AML-193 (cell line): ENCODE results near the gene GRP.
"Not testable (repeated sequence)": the region's sequence is repeated elsewhere in the genome, so short reads cannot be mapped to it uniquely, and the experiment has no call there.

Experiments
- DNase-seq, 2 experiments: peaks; one replicate each; lab custom pipeline; 2025; lab: John Stamatoyannopoulos, UW

Gene GRP

DNA sequence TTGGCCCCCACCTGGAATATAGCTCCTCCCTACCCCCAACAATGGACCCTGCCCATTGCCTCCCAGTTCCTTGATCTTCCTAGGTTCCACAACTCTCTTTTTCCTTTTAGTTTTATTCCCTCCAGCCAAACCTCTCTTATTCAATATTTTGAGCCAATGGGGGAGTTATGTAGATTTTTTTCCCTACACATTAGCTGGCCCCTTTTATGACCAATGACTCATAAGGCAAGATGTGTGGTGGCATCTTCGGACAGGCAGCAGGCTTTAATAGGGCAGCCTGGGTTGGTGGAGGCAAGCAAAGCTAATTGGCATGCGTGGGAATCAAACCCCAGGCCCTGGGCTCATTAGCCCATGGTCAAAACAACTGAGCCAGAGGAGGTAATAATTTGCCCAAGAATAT, 9.2 kb downstream of the GRP start:
- DNase-seq = no peak

DNA sequence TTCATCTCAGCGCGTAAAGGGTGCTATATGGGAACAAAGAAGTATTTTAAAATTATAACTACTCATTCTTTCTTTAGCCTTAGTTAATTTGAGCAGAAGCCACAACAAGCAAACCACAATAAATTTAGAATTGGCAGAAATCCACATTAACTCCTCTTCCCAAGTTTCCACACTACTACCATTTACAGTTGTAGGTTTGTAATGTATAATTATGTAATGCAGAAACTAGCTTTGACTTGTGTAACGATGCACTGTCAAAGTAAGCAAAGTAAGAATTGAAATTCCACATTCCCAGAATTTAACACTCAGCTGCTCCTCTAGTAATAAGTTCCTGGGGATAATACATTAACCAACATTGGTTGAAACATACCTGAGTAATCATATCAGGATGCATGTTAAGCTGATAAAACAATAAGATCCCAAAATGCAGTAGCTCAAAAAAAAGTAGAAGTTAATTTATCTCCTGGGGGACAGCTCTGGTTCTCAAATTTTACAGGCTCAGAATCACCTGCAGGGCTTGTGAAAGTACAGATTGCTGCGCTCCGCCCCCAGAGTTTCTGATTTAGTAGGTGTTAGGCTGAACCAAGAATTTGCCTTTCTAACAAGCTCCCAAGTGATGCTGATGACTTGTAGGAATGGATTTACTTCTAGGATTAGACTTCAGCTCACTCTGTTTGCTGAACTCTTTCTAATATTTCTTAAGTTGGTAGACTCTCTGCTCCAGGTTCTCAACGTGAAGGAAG, 9.9 kb downstream of the GRP start:
- DNase-seq = no peak

DNA sequence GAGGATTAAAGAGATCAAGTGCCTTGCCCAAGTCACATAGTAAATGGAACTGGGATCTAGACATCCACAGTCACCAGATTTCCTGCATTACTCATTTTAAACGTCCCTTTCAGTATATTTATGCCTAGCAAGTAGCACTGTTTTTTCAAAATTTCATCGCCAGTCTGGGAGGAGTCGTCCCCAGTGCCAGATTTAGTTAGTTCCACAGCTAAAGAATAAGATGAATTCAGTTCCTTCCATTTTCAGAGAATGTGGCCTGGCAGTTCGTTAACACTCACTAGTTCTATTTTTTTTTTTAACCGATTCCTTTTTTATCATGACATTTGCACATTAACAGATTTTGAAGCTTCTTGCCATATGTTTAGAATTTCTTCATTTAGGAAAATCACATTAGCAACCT, 11.2 kb downstream of the GRP start:
- DNase-seq = no peak

DNA sequence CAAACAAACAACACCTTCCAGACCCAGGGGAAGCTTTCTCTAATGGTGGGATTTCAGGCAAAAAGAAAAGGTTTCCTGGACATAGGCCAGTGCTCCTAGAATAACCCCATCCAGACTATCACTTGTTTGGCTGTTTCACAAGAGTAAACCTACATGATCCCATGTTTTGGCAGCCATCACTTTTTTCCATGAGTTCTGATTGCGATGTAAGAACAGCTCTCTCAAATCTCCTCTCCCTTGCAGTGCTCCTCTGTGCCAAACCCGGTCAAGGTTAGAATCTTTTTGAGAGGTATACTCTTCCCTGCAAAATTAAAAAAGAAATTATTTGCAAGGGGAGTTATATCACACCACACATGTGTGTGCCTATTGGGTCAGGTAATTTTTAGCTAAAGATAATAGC, 11.9 kb downstream of the GRP start:
- no peak for DNase-seq

DNA sequence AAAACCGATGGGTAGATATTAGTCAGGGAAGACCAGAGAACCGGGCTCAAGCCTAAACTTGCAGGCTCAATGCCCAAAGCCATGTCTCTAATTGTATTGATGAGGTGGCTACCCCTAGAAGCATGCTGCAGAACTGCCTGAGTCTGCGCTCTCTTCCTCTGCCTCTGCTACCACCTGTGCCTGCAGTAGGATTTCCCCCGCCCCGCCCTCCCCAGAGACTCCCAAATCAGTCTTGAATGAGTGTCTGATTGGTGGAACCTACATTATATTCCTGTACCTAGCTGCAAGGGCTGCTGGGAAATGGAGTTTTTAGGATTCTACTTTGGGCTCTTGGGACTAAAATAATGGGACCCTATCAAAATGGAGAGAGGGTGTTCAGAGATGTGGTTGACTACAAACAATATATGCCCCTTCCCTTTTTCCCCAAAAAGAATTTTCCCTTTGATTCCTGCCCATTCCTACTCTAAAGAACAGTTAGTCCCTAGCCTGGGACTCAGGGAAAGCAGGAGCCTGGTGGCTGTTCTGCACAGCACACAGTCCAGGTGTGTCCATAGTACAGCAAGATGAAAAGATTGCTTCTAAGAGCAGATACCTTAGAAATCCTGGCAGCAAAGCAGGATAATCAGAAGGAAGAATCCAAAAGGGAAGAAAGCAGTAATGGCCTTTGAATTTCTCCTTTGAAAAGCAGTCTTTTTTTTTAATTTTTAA, 12.5 kb downstream of the GRP start:
- no peak for DNase-seq

DNA sequence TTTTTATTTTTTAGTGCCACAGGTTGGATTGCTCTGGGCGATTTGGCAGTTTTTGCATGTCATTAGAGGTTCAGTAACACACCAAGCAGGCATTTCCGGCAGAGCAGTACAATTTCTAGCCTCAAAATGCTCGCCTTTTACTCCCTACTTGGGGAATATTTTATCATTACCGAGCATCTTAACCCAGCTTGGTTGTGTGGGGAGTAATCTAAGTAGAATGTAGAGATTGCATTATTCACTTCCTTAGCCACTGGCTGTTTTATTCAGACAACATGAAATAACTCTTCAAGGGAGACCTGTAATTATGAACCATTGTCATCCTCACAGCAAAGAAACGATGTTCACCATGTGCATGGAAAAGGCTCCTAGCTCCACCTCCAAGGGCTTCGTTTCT, 13.1 kb downstream of the GRP start:
- no peak for DNase-seq

DNA sequence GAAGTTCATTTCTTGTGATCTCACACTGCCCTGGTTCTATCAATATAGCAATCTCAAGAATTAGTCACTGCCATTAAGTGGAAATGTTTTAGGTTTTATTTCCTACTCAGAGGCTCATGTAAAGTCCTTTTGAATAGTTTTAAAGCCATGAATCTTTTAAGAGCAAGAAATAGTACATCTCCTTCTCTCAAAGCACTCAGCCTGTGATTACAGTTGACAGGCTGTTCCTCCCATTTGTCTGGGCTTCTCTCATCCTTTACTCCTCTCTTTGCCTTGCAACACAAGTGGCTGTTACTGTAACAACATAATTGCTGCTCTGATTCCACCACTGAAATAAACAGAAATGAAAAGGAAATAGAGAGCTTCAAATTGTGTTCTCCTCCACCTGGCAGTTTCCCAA, 18.4 kb downstream of the GRP start:
- DNase-seq = no peak

DNA sequence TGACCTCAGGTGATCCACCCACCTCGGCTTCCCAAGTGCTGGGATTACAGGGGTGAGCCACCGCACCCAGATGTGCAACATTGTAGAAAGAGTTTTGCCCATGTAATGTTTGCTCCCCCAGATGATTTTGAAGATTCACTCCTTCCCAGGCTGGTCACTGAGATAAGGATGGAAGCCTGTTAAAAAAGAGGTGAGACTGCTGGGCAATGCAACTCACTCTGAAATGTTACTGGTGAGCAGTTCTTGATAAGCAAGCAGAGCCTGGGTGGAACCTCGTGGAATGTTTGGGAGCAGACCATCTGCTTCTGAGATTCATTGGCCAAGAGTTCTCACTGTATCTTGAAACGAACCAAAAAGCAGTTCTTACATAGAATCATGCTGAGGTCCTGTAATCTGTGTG, 19.7 kb downstream of the GRP start:
- no peak for DNase-seq

DNA sequence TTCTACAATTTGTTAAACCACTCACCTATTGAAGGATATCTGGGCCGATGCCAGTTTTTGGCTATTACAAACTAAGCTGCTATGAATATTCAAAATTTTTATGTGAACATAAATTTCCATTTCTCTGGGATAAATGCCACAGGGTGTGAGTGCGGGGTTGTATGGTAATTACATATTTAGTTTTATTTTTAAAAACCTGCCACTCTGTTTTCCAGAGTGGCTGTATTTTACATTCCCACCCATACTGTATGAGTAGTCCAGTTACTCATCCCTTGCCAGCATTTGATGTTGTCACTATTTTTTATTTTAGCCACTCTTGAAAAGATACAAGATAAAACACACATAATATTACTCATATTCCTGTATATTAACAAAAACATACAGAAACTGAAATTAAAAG, 22.9 kb downstream of the GRP start:
- no peak for DNase-seq

DNA sequence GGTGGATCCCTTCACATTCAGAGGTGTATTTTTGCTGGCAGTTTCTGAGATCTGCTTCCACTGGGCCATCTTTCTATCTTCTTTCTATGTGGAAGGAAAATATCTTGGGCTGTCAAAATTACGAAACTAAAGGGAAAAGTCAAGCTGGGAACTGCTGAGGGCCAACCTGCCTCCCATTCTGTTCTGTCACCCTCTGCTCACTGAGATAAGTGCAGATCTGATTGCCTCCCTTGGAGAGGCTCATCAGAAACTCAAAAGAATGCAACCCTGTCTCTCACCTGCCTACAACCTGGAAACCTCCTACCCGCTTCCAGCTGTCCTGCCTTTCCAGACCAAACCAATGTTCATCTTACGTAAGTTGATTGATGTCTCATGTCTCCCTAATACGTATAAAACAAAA, 26.8 kb downstream of the GRP start:
- DNase-seq = no peak

DNA sequence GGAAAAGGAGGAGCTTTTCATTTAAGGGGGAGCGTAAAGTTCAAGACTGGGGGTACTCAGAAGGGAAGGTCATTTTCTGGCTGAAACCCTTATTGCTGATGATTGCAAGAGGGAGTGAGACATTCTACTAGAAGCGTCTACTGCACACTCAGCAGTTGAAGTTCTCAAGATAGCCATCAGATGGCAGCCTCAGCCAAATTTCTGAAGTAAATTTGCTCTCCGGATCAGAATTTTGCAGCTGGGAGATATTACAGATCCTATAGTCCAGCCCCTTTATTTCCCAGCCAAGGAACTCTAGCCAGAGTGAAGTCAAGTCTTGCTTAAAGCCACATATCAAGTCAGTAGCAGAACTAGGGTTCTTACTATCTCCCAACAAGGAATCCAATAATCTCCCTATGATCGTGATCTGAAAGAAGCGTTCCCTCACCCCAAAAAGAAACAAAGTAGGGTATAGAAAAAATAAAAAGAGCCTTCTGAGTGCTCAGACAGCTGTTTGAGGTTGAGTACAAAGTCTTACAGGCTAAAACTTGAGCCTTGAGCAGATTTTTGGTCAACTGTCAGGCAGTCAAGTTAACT, 29.3 kb downstream of the GRP start:
- DNase-seq = peak in 1 of 2 experiments; percentile 40

DNA sequence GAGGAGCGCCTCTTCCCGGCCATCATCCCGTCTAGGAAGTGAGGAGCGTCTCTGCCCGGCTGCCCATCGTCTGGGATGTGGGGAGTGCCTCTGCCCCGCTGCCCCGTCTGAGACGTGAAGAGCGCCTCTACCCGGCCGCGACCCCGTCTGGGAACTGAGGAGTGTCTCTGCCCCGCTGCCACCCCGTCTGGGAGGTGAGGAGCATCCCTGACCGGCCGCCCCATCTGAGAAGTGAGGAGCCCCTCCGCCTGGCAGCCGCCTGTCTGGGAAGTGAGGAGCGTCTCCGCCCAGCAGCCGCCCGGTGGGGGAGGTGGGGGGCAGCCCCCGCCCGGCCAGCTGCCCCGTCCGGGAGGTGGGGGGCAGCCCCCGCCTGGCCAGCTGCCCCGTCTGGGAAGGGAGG, 35.5 kb downstream of the GRP start:
- not testable (repeated sequence) for DNase-seq

DNA sequence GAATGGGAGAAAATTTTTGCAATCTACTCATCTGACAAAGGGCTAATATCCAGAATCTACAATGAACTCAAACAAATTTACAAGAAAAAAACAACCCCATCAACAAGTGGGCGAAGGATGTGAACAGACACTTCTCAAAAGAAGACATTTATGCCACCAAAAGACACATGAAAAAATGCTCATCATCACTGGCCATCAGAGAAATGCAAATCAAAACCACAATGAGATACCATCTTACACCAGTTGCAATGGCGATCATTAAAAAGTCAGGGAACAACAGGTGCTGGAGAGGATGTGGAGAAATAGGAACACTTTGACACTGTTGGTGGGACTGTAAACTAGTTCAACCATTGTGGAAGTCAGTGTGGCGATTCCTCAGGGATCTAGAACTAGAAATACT, 41.9 kb downstream of the GRP start:
- DNase-seq = not testable (repeated sequence)

DNA sequence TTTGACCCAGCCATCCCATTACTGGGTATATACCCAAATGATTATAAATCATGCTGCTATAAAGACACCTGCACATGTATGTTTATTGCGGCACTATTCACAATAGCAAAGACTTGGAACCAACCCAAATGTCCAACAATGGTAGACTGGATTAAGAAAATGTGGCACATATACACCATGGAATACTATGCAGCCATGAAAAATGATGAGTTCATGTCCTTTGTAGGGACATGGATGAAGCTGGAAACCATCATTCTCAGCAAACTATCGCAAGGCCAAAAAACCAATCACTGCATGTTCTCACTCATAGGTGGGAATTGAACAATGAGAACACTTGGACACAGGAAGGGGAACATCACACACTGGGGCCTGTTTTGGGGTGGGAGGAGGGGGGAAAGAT, 42.3 kb downstream of the GRP start:
- not testable (repeated sequence) for DNase-seq

DNA sequence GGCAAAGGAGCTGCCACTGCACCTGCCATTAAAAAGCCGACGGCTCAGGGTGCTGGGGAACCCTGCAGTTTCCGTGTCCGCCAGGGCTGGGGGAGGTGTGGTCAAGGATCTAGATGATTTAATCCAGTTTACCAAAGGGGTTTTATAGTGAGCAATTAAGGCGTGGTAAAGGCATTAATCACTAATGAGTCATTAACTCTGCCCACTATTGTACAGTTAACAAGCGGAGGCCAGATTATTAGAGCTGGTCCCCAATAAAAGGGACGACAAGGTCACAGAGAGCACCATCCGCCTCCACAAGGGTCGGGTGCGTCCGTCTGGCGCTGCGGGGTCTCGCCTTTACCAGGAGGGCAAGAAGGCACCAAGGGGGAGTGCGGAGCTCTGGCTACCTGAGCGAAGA, 43.7 kb downstream of the GRP start:
- no peak for DNase-seq

DNA sequence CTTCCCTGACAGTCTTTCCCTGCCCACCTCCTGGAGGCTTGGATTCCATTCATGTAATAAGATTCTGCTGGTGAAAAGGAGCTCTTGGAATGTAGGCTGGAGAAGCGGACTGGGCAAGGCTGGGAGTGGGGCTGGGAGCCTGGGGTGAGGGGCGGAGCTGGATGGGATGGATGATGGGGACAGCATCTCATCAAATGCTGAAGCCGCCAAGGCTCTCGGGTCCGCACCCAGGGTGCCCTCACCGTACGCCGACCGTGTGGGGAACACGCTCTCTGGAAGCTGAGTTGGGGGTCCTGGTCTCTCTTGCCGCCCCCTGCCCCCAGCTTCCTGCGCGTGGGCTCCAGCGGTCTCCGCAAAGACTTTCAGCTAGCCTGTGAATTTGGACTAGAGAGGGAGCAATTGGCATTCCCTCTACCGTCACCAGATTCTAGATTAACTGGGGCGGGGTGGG, 44.2 kb downstream of the GRP start:
- no peak for DNase-seq

DNA sequence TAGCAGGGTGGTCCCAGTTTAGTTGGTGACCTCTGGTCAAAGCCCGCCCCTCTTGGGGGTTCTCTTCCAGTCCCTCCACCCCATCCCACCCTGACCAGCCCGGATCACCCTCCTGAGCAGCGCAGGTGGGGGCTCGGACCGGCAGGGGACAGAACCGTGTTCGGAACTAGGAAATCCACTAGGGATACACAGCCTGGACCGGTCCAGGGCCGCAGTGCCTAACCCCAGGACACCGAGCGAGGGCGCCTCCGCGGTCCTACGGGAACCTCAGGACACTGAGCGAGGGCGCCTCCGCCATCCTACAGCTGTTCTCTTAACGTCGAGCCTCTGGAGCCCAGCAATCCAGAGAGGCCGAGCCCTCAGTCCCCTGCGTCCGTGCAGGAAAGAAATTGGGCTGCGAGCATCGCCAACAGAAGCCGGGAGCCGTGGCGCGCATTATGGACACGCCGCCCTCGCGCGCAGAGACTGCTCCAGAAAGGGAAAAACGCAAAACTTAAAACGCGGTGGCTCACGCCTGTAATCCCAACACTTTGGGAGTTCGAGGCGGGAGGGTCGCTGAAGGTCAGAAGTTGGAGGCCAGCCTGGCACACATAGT, 44.8 kb downstream of the GRP start:
- DNase-seq = no peak

DNA sequence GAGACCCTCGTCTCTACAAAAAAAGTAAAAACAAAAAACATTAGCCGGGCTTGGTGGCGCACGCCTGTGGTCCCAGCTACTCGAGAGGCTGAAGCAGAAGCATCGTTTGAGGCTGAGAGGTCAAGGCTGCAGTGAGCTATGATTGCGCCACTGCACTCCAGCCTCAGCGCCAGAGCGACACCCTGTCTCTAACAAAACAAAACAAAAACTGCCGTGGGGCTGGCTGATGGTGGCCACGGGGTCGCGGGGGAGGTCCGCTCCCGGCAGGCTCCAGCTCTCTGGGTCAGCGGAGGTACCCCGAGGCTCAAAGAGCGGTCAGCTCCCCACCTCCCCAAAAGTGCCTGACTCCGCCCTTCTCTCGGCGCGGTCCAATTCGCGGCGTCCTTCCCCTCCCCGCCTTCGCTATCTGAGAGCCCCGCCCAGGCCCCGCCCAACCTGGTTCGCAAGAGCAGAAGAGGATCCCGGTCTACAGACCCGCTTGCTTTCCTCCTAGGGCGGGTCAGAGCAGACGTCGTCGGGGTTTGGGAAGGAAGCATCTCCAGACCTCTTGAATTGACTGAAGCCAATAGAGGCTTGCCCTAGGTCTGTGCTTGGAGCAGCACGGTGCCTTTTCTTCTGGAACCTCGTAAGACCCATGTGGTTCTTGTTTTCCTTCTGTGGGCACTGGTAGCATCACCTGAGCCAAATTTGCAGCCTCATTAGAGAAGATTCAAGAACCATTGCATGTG, 45.5 kb downstream of the GRP start:
- no peak for DNase-seq

DNA sequence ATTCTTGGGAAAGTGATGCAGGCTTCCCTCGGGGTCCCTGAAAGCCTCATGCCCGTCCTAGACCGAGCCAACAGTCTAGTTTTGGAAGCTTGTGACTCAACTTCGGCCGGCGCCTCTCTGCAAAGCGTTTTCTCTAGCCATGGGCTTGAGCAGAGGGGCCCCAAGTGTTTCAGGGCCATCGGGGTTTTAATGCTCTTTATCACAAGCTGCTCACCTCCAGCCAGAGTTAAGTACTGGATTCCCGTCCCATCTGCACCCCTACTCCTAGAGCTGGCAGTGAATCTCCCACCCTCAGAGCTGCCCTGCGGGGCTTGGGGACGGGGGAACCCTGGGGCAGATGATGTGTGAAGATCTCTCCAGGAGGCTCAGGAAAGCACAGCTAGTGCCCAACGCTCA, 46.0 kb downstream of the GRP start:
- DNase-seq = no peak

DNA sequence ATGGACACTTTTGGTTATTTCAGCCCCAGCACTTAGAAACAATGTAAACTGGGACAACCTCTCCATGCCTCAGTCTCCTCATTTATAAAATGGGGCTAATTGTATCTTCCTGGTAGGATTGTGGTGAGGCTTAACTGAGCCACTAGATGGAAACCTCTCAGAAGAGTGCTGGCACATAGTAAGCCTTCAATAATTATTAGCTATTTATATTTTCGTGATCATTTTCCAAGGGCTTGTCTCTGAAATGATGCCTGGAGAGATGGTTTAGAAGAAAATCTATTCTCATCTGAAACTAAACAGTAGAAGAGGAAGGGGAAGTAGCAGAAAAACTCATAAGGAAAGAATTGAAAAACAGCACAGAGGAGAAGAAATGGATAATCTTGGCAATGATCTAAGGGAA, 46.5 kb downstream of the GRP start:
- DNase-seq = no peak

DNA sequence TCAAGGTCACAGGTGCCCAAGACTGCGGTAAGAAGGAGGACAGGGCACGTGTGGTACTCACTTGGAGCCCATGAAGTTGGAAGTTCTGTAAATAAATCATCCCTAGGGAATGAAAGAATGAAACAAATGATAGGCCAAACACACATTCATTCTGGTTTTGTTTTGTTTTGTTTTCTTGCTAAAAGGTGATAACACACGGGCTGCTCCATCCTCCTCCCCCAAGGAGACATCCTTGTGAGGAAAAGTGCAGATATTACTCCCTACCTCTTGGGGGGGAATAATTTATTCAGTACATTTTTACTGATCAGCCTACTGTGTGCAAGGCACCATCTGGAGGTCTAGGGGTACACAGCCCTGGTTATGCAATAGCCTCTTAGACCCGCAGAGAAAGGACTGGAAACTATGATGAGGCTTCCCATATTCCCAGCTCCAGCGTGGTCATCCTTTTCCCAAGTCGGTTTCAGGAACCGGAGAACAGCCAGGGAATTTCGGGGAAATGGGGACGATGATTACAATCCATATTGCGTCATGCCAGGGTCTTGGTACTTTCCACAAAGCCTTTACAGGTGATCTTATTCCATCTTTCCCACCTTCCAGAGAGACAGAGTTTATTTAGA, 47.0 kb downstream of the GRP start:
- no peak for DNase-seq
